ENCODE results near the gene POLK.

DNA sequence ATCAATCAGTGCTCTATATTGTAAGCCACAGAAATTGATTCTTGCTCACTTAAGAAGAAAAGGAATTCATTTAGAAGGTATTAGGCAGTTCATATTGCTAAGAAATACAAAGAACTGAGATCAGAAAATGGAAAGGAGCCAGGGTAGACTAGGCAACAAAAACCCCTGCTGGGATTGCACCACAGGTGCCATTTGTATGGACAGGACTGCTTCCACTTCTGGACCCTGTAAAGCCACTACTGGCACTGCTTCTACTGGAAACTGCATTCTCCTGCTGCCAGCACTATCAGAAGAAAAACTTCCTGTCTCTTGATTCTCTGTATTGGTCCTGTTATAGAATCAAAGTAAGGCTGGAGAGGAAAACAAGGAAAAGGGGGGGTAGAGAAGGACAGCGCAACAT, 46.2 kb upstream of the POLK start:
- no peak for TF ChIP-seq POLR2A (IDR thresholded peaks at IDR 0.05; ENCODE audit: low read depth, low read length)
- TF ChIP-seq TAF1 (IDR thresholded peaks at IDR 0.05; ENCODE audit: borderline replicate concordance, low read depth, low read length) = no peak

All from GM12892 (cell line).